SU-DHL-6 (cell line): ENCODE measurements around the gene PRPF18.
A peak's percentile ranks its signal among the peaks of the same experiment; 100 is the strongest.

Source experiments
- H2AFZ ChIP-seq: fragments of 200-600 bp; sonication (generic); 2 replicates; pipeline ENCODE4 v1.6.1; 2014; ENCODE audit warnings: low read depth, mild to moderate bottlenecking, moderate library complexity, mixed read lengths, antibody characterized with exemption, low read length; ENCODE audit not compliant: severe bottlenecking
- H3F3A ChIP-seq: fragments of 200-600 bp; shearing (Covaris generic); 2 replicates; pipeline ENCODE4 v1.6.0; 2016; ENCODE audit warnings: antibody characterized with exemption, mild to moderate bottlenecking; ENCODE audit not compliant: insufficient read depth
- H3K27ac ChIP-seq: fragments of 200-600 bp; sonication (generic); 2 replicates; pipeline ENCODE4 v1.5.1; 2016; ENCODE audit warnings: low read depth, mild to moderate bottlenecking, low read length, moderate library complexity, mixed read lengths
- H3K27me3 ChIP-seq: fragments of 200-600 bp; sonication (generic), shearing (Covaris generic); 2 replicates; pipeline ENCODE4 v1.6.0; 2014; ENCODE audit warnings: mild to moderate bottlenecking, low read length
- H3K36me3 ChIP-seq: fragments of 200-600 bp; sonication (generic); 2 replicates; pipeline ENCODE4 v1.6.1; 2014; ENCODE audit warnings: mild to moderate bottlenecking, low read length, mixed read lengths
- H3K4me2 ChIP-seq: fragments of 300-600, 200-600 bp; shearing (Covaris generic), sonication (generic); 2 replicates; pipeline ENCODE4 v1.6.0; 2014; ENCODE audit warnings: low read length, low read depth, mild to moderate bottlenecking; ENCODE audit not compliant: poor library complexity, severe bottlenecking
- H3K4me3 ChIP-seq: fragments of 200-600 bp; sonication (generic); 2 replicates; pipeline ENCODE4 v1.5.1; 2014; ENCODE audit warnings: antibody characterized with exemption, low read length, mild to moderate bottlenecking, mixed read lengths; ENCODE audit not compliant: insufficient read depth, poor library complexity, severe bottlenecking
- H3K79me2 ChIP-seq: fragments of 200-600 bp; sonication (generic); 2 replicates; pipeline ENCODE4 v1.6.1; 2014; ENCODE audit warnings: mild to moderate bottlenecking, low read length, moderate library complexity; ENCODE audit not compliant: insufficient read depth
- H3K9ac ChIP-seq: fragments of 200-600 bp; sonication (generic); 2 replicates; pipeline ENCODE4 v1.7.0; 2014; ENCODE audit warnings: mild to moderate bottlenecking, low read length
- H3K9me2 ChIP-seq: fragments of 200-600 bp; sonication (generic); replicated peaks from 2 replicates; pipeline ENCODE4 v1.6.1; 2014; ENCODE audit warnings: low read length; ENCODE audit not compliant: insufficient read depth
- H3K9me3 ChIP-seq: fragments of 200-600 bp; sonication (generic); 2 replicates; pipeline ENCODE4 v1.6.1; 2014; ENCODE audit warnings: low read length, mixed read lengths; ENCODE audit not compliant: insufficient read depth
- H4K20me1 ChIP-seq: fragments of 200-600 bp; sonication (generic); 2 replicates; pipeline ENCODE4 v1.6.1; 2014; ENCODE audit warnings: low read depth, mild to moderate bottlenecking, antibody characterized with exemption, low read length, moderate library complexity, mixed read lengths
- EZH2phosphoT487 ChIP-seq: fragments of 200-600 bp; sonication (generic), shearing (Covaris generic); conservative IDR thresholded peaks from 2 replicates; pipeline ENCODE4 v1.6.1; 2018; ENCODE audit warnings: mild to moderate bottlenecking, antibody characterized with exemption, low read length, moderate library complexity, mixed read lengths
- TF ChIP-seq, protein P1 (sequence below): fragments of 200-600 bp; sonication (generic); IDR thresholded peaks from one replicate; pipeline ENCODE4 v1.5.1; 2017; ENCODE audit warnings: antibody characterized with exemption, mild to moderate bottlenecking, low read length, moderate library complexity; ENCODE audit not compliant: insufficient read depth, poor library complexity, severe bottlenecking

PRPF18 gene

GRCh38 chr10:13658264-13658663, 71.5 kb downstream of the PRPF18 start:
- TF ChIP-seq, protein P1, sequence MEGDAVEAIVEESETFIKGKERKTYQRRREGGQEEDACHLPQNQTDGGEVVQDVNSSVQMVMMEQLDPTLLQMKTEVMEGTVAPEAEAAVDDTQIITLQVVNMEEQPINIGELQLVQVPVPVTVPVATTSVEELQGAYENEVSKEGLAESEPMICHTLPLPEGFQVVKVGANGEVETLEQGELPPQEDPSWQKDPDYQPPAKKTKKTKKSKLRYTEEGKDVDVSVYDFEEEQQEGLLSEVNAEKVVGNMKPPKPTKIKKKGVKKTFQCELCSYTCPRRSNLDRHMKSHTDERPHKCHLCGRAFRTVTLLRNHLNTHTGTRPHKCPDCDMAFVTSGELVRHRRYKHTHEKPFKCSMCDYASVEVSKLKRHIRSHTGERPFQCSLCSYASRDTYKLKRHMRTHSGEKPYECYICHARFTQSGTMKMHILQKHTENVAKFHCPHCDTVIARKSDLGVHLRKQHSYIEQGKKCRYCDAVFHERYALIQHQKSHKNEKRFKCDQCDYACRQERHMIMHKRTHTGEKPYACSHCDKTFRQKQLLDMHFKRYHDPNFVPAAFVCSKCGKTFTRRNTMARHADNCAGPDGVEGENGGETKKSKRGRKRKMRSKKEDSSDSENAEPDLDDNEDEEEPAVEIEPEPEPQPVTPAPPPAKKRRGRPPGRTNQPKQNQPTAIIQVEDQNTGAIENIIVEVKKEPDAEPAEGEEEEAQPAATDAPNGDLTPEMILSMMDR, result no peak
- TF ChIP-seq EZH2phosphoT487, result no peak
- no peak overlapping the region for H3K9ac ChIP-seq
- no peaks in the 10 kb centered on the region for H3K79me2 ChIP-seq
- no peaks in the 10 kb centered on the region for H4K20me1 ChIP-seq
- H3F3A ChIP-seq, result no peaks in the 10 kb centered on the region
- H3K36me3 ChIP-seq, result no peaks in the 10 kb centered on the region
- H3K9me3 ChIP-seq, result no peaks in the 10 kb centered on the region
- H3K27me3 ChIP-seq, result no peaks in the 10 kb centered on the region
- H2AFZ ChIP-seq, result no peak overlapping the region
- no peak overlapping the region for H3K27ac ChIP-seq
- no peak overlapping the region for H3K4me2 ChIP-seq
- H3K4me3 ChIP-seq, result no peak overlapping the region
- H3K9me2 ChIP-seq, result no peaks in the 10 kb centered on the region

- Histone ChIP-seq H3K27ac (no peak overlapping the region), H3K9me3 (no peaks in the 10 kb centered on the region), H4K20me1 (no peaks in the 10 kb centered on the region), H3K9ac (no peak overlapping the region), H3F3A (no peaks in the 10 kb centered on the region), H3K27me3 (no peaks in the 10 kb centered on the region), H3K9me2 (no peaks in the 10 kb centered on the region), H3K79me2 (no peaks in the 10 kb centered on the region), H3K36me3 (no peaks in the 10 kb centered on the region), H3K4me3 (no peak overlapping the region), H2AFZ (no peak overlapping the region), H3K4me2 (no peak overlapping the region)
- no peak for TF ChIP-seq EZH2phosphoT487
- TF ChIP-seq, protein P1, result no peak
Measured at GRCh38 chr10:13658871-13659685, 72.3 kb downstream of the PRPF18 start.

DNA sequence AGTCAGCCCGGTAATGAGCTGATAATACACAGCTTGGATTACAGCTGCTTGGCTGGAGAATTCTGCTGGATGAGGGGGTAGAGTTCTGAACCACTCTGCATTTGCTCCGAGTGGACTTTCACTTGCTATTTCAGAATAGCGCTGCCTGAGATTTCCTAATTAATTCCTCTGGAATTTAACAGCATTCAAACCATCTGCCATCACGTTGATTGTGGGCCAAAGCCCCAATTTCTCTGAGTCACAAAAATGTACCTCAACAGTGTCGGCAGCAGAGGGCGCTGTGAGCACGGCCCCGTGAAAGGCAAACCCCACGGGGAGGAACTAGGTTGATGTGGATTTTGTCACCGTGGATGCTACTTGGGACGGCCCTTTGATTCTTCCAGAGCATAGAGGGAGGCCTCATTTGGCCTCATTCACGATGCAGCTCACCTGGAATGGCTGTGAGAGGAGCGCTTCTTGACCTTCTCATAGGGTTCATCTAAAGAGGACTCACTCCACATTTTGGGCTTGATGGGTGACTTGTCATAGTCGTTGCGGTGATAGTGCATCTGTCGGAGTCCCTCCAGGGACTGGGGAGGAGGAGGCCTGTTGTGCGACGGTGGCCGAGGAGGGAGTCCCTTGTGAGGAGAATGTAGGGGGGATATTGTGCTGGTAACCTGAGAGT, 73.3 kb downstream of the PRPF18 start:
- TF ChIP-seq EZH2phosphoT487, result no peak
- TF ChIP-seq, protein P1, result peak; percentile 91
- Histone ChIP-seq H3K27me3 (no peaks in the 10 kb centered on the region), H2AFZ (no peak overlapping the region), H3K79me2 (no peaks in the 10 kb centered on the region), H4K20me1 (no peaks in the 10 kb centered on the region), H3K27ac (no peak overlapping the region), H3K4me3 (no peak overlapping the region), H3K9me2 (no peaks in the 10 kb centered on the region), H3F3A (no peaks in the 10 kb centered on the region), H3K9ac (no peak overlapping the region), H3K9me3 (no peaks in the 10 kb centered on the region), H3K36me3 (no peaks in the 10 kb centered on the region), H3K4me2 (no peak overlapping the region)
